HPDE6-E6E7 (cell line): ENCODE measurements around the gene EPC2.
A peak's percentile ranks its signal among the peaks of the same experiment; 100 is the strongest.
"Not testable (repeated sequence)": the region's sequence is repeated elsewhere in the genome, so short reads cannot be mapped to it uniquely, and the experiment has no call there.

ENCODE experiments used
- DNase-seq: peaks from one replicate; pipeline ENCODE4 v3.0.0; 2011; ENCODE audit warnings: missing footprints; ENCODE audit errors: extremely low spot score

Gene EPC2

DNA sequence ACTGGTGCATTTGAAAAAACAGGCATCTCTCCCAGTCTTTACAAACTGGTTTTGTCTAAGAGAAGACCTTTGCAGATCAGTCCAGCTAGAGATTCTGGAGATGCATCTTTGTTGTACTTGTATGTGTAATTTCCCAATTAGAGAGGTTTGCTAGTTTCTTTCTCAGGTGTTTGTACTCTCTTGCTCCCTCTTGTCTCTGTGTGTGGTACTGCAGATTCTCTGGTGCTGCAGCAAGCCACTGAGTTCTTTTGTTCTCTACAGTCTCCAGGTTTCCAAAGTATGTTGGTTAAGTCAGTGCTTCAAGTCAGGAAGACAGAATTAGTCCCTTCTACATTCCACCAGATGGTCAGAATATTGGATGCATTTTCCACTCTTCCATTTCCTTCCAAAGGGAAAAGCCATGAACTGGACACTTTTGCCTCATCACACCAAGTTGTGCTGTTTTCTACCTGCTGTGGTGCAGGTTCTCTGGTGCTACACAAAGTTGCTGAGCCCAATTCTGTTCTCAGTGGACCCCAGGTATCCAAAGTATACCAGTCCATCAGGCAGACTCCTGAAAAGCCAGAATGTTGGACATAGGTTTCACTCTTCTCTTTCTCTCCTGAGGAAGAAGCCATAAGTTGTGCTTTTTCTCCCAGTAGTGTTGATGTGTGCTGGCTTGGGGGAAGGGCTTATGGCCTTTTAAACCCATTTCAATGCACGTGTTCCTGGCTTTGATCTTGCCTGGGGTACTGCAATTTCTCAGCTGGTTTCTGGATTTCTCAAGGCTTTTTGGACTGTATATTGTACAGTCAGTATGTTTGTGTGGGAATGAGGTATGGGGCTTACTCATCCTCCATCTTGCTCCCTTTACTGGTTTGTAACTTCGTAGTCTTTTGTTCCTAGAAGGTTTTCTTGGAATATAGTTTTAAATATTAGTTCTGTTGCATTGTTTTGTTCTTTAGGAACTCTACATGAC lies 29.8 kb downstream of the EPC2 start:
- DNase-seq = peak; percentile 22

DNA sequence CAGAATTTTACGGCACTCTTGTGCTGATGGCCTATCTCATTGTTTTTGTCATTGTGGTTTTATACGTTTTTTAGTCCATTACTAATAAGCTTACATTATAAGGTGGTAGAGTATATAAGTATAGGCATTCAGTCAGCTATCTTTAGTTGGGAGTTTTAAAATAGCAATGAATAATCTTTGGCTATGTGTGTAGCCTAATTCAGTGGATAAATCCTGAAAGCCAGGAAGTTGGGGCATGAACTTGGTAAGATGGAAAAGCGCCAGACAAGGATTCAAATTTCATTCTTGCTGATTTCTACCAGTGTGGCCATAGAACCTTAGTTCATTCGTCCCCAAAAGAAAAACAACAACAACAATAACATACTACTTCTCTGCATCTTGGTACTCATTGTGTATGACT lies 31.2 kb downstream of the EPC2 start:
- DNase-seq = no peak

GRCh38 chr2:148678302-148679179 lies 34.0 kb downstream of the EPC2 start:
- DNase-seq = not testable (repeated sequence)

DNA sequence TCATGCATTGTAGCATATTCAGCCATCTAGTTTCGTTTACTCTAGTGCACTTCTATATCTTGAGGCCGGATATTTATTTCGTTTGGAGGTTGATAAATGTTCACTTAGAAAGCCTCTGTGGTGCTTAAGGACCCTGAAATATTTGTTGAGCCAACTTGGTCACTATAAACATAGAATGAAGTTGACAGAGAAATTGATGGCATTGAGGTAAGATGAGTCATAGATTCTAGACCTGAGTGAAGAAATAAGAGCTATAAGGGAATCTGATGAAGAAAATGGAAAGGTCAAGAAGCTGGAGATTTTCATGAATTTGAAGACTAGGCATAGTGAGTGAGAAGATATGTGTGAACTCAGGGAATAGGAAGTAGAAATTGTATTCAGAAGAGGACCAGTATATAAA lies 35.9 kb downstream of the EPC2 start:
- DNase-seq = no peak

DNA sequence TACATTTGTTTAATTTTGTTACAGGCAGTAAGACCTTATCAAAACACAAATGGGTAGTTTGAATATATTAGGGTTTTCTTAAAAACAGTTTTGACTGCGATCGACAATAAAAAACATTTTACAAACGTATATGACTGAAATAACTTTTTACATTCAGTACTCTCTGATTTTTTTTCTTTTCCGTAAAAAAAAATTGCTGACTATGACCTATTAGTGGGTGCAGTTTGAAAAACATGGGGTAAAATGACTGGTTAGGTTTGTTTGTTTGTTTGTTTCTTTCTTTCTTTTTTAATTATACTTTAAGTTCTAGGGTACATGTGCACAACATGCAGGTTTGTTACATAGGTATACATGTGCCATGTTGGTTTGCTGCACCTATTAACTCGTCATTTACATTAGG lies 36.9 kb downstream of the EPC2 start:
- DNase-seq = no peak

DNA sequence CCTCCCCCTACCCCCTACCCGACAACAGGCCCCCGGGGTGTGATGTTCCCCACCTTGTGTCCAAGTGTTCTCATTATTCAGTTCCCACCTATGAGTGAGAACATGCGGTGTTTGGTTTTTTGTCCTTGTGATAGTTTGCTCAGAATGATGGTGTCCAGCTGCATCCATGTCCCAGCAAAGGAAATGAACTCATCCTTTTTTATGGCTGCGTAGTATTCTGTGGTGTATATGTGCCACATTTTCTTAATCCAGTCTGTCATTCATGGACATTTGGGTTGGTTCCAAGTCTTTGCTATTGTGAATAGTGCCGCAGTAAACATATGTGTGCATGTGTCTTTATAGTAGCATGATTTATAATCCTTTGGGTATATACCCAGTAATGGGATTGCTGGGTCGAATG lies 37.3 kb downstream of the EPC2 start:
- not testable (repeated sequence) for DNase-seq

DNA sequence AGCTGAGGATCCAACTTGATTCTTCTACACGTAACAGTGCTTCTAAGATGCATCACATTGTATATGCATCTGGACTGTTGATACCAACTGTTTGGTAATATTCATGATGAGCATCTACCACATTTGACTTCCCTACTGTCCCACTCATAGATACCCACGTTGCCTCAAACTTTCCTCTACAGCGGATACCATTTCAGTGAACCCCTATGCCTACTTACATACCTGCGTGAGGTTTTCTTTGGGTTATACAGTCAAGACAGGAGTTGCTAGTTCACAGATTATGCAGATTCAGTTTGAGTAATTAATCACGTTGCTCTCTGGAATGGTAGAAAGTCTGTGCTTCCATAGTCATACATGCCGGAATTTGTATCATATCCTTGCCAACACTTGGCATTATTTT lies 40.0 kb downstream of the EPC2 start:
- no peak for DNase-seq

GRCh38 chr2:148687543-148687942 lies 43.0 kb downstream of the EPC2 start:
- no peak for DNase-seq

- DNase-seq = not testable (repeated sequence)
Measured at GRCh38 chr2:148688011-148688410, 43.5 kb downstream of the EPC2 start.

DNA sequence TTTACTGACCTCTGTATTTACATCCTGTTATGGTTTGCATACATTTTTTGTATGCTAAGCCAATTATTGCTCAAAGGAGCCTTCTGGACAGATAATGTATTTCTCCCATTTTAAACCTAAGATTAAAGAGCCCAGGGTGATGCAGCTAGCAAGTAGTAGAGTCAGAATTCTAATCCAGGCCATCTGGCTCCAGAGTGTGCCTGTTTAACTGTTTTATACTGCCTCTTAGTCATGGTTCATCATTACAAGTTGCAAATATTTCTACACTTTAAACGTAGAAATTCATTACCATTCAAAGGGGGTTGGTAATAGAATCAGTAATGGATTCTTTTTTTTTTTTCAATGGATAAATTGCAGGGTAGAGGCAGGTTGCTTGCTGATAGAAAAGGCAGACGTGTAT lies 52.4 kb downstream of the EPC2 start:
- no peak for DNase-seq

GRCh38 chr2:148699830-148700229 lies 55.3 kb downstream of the EPC2 start:
- DNase-seq = no peak

DNA sequence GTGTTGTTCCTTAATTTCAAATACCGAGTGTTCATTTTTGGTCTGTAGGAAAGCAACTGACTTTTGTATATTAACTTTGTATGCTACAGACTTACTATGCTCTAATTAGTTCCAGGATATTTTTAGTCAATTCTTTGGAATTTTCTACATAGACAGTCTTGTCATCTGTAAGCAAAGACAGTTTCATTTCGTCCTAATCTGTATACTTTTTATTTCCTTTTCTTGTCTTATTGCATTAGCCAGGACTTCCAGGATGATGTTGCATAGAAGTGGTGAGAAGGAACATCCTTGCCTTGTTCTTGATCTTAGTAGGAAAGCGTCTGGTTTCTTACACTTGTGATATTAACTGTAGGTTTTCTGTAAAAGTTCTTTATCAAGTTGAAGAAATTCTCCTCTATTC lies 56.5 kb downstream of the EPC2 start:
- no peak for DNase-seq

DNA sequence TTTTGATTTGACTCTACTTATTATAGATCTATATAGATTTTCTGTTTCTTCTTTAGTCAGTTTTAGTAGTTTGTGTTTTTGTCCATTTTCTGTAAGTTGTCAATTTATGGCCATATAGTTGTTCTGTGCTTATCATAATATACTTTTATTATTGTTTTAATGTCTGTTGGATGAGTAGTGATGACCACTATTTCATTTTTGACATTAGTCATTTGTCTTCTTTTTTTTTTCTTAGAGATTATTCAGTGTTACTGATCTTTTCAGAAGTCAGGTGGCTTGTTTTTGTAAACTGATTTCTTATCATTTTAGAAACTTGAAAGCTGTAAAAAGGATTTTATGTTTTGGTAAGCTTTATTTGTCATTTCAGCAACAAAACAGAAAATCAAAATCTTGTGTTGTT lies 57.3 kb downstream of the EPC2 start:
- DNase-seq = no peak

DNA sequence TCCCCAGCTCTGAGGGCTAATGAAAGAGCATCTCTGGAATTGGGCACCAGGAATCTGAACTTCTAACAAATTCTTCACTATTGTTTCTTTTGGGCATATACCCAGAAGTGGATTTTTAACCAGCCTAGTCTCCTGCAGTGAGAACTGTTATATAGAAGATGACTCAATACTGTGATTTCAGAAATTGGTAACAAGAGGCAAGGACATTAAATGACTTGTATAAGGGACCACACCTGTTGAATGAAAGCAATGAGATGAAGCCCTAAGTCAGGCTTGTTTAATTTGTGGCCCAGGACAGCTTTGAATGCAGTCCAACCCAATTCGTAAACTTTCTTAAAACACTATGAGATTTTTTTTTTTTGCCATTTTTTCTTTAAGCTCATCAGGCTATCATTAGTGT lies 57.9 kb downstream of the EPC2 start:
- no peak for DNase-seq

DNA sequence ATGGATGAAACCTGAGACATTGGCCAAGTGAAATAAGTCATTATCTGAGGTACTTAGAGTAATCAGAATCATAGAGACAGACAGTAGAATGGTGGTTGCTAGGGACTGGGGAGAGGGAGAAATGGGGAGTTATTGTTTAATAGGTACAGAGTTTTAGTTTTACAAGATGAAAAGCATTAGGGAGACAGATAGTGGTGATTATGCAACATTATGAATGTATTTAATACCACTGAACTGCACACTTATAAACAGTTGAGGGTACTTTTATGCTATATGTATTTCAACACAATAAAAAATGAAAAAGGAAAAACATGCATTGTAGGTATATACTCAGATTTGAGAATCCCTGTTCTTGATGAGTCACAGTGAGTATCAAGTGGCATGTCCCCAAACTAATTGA lies 59.7 kb downstream of the EPC2 start:
- no peak for DNase-seq

- no peak for DNase-seq
Measured at GRCh38 chr2:148716378-148716920, 71.9 kb downstream of the EPC2 start.

DNA sequence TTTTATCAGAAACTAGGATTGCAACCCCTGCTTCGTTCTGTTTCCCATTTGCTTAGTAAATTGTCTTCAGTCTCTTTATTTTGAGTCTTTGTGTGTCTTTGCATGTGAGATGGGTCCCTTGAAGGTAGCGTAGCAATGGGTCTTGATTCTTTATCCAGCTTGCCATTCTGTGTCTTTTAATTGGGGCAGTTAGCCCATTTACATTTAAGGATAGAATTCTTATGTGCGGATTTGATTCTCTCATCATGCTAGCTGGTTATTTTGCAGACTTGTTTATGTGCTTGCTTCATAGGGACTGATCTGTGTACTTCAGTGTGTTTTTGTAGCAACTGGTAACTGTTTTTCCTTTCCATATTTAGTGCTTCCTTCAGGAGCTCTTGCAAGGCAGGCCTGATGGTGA lies 73.5 kb downstream of the EPC2 start:
- no peak for DNase-seq

GRCh38 chr2:148719195-148719749 lies 74.7 kb downstream of the EPC2 start:
- DNase-seq = no peak

- no peak for DNase-seq
Measured at GRCh38 chr2:148719941-148720436, 75.4 kb downstream of the EPC2 start.

- no peak for DNase-seq
Measured at GRCh38 chr2:148720501-148721001, 76.0 kb downstream of the EPC2 start.

DNA sequence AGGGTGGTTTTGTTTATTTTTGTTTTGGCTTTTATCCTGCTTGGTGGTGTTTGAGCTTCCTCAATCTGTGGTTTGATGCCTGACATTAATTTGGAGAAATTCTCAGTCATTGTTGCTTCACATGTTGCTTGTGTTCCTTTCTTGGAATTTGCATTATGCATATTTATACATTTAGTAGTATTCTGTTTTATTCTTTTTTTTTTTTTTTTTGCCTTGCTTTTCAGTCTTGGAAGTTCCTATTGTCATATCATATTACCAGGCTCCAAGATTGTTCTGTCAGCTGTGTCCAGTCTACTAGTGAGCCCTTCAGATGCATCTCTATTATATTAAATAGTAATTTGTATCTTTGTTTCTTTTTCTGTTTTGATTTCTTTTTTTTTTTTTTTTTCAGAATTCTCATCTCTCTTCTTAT lies 77.0 kb downstream of the EPC2 start:
- no peak for DNase-seq
